GM21390 (cell line): ENCODE results near the gene TIPIN.
"Not testable (repeated sequence)": the region's sequence is repeated elsewhere in the genome, so short reads cannot be mapped to it uniquely, and the experiment has no call there.

Experiments
- ATAC-seq: cut with Tn5 transposase; IDR thresholded peaks from one replicate; pipeline ENCODE4 v1.9.1; 2021; ENCODE audit not compliant: unreplicated experiment

The TIPIN gene

DNA sequence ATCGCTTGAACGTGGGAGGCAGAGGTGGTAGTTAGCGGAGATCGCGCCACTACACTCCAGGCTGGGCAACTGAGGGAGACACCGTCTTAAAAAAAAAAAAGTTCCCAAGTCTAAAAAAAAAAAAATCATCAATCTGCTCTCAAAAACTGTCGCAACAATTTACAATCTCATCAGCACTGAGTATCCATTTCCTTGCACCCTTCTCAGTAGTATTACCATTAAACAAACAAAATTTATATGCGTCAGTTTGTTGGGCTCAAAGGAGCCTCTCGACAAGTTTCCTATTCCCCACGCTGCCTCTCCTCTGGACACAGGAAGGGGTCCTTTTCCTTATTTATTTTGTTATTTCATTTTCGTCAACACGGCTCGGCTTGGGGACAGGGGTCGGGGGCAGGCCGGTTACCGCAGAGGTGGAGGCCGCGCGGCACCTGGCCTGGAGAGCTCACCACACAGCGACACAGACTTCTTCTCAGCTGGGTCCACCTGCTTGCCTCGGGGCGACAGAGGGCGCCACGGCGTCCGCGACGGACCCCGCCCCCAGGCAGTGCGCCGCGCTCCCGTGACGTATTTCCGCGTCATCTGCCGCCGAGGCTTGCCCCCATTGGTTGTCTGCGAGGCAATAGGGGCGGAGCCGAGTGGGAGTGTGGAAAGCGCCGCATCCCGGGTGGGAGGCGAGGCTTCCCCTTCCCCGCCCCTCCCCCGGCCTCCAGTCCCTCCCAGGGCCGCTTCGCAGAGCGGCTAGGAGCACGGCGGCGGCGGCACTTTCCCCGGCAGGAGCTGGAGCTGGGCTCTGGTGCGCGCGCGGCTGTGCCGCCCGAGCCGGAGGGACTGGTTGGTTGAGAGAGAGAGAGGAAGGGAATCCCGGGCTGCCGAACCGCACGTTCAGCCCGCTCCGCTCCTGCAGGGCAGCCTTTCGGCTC lies 30.0 kb upstream of the TIPIN start, which contains the start of gene MAP2K1:
MAP2K1 (plus strand) TSS at position 709 of the 920 bp plus-strand sequence. CDS start 436 bp downstream, outside the sequence.
- peak; percentile 72 for ATAC-seq

DNA sequence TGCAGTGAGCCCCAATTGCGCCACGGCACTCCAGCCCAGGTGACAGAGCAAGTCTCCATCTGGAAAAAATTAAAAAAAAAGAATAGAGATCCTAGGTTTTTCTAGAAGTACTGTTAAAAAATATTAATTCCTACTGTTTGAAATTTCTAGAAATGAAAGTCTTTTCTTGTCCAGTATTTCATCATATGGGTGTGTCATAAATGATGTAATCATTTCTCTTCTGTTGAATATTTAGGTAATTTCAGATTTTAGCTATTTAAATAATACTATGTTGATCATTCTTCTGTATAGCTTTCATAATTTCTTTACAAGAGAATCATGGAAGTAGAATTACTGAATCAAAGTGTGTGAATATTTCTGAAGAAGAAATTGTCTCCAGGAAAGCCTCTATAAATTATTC lies 24.9 kb upstream of the TIPIN start:
- not testable (repeated sequence) for ATAC-seq

DNA sequence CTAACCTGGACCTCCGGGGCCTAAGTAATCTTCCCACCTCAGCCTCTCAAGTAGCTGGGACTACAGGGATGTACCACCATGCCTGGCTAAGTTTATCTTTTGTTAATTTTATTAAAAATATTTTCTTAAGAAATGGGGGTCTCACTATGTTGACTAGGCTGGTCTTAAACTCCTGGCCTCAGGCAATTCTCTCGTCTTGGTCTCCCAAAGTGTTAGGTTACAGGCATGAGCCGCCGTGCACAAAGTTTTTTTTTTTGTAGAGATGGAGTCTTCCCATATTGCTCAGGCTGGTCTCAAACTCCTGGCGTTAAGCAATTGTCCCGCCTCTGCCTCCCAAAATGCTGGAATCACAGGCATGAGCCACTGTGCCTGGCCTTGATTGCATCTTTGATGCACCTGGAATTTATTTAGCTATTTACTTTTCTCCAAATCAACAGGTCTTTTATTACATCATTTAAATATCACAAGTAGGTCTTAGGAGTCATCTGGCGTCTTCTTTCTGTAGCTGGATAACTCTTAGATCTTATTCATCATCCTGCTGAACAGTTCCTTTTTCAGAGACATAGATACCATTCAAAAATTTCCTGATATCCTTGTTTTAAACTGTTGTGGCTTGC lies 22.4 kb upstream of the TIPIN start:
- ATAC-seq, result no peak

DNA sequence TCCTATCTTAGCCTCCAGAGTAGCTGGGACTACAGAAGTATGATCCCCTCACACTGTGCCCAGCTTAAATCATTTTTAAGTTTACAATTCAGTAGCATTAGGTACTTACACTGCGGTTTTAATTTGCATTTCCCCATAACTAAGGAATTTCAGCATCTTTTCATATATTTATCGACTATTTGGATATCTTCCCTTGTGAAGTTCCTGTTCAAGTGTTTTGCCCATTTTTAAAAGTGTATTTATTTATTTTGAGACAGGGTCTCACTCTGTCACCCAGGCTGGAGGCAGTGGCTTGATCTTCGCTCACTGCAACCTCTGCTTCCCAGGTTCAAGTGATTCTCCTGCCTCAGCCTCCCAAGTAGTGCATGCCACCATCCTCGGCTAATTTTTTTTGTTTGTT lies 17.7 kb upstream of the TIPIN start:
- ATAC-seq, result no peak

DNA sequence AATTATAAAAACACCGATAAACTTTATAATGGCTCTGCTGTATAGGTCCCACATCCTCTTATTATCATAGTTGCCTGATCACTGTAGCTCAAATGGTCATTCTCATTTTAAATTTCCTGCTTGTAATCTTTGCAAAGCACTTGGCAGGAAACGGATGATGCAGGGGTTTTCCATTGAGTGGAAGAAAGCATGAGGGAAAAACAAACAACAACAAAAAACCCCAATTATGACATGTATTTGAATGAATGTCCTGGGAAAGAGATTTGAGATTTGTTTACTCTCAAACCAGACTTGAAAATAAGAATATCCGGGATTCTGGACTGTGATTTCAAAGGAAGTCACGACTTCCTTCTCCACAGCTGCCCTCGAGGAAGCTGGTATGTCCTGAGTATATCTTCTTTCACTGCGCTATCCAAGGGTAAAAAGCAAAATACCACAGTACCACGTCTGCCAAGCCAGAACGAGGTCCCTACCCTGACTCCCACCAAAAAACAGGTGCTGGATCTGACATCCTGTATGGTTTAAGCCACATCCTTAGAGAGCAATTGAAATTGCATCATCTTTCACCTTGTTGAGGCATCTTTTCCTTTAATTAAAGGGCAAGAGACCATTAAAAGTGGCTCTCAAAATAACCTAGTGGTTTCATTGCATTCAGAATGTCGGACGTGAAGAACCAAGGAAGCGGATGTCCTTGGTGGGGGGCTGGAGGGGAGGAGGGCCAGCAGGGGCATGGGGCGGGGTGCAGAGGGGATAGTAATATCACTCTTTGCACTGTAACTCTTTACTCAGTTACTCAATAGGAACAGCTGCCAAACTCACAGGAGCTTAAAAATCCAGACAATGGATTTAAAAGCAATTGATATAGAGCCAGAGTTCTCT lies 13.5 kb upstream of the TIPIN start:
- ATAC-seq, result no peak

DNA sequence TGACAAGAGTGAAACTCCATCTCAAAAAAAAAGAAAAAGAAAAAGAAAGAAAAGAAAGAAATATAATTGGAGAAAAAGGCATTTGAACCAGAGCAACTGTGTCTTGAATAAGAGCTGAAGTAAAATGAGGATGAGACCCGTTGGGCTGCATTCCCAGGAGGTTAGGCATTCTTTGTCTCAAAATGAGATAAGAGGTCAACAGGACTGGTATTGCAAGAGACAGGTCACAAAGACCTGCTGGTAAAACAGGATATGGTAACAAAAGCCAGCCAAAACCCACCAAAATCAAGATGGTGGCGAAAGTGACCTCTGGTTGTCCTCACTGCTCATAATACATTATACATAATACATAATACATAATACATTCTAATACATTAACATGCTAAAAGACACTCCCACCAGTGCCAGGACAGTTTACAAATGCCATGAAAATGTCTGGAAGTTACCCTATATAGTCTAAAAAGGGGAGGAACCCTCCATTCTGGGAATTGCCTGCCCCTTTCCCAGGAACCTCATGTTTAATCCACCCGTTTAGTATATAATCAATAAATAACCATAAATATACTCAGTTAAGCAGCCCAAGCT lies 8.6 kb upstream of the TIPIN start:
- no peak for ATAC-seq

DNA sequence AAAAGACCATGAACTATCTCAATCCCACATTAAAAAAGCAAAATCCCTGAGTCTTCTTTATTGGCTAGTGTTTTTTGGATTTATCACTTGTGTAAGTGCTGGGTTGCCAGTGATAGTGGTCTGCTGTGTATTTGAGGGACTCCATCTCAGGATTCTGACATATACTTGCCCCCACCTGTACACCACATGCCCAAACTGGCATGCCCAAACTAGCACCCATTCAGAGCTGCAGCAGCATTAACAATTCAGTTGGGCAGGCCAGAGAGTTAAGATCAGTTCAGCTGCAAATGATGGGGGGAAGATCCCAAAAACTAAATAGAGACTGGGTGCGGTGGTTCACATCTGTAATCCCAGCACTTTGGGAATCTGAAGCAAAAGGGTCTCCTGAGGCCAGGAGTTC lies 6.3 kb upstream of the TIPIN start:
- ATAC-seq, result no peak

DNA sequence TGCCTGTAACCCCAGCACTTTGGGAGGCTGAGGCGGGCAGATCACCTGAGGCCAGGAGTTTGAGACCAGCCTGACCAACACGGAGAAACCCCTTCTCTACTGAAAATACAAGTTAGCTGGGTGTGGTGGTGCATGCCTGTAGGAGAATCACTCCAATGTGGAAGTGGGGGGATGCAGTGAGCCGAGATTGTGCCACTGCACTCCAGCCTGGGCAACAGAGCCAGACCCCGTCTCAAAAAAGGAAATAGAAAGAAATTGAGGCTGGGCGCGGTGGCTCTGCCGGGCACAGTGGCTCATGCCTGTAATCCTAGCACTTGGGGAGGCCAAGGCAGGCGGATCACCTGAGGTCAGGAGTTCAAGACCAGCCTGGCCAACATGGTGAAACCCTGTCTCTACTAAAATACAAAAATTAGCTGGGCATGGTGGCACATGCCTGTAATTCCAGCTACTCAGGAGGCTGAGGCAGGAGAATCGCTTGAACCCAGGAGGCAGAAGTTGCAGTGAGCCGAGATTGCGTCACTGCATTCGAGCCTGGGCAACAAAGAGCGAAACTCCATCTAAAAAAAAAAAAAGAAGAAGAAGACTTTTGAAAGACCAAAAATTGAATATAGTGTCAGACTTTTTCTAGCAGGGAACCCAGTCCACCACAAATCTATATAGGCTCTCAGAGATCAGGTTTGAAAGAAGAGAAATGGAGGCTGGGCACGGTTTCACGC lies 5.4 kb upstream of the TIPIN start:
- ATAC-seq, result not testable (repeated sequence)

DNA sequence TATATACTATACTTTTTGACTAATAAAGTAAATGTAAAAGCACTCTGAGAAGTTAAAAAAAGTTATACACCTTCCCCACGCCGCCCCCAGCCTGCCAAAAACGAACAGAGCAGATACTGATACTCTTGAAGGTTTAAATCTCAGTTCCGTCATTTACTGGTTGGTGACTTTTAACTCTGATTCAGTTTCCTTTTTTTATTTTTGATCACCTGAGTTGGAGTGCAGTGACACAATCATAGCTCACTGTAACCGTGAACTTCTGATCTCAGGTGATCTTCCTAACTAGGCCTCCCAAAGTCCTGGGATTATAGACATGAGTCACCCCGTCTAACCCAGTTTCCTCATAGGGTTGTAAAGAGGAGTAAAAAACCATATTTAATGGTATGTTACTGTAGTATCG lies 3.3 kb upstream of the TIPIN start:
- ATAC-seq, result no peak

DNA sequence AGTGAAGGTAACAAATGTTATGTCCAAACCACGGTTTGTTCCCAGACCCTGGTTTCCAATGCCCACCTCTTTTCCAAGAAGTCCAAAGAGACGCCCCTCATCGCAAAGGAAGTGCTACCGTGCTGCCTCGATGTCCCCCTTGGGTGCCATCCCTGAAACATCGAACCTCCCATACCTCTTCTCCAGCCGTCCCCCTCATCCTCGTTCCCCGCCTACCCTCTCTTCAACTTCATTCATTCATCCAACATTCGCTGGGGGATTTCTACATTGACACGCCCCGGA lies 467 bp downstream of the TIPIN start:
- no peak for ATAC-seq

DNA sequence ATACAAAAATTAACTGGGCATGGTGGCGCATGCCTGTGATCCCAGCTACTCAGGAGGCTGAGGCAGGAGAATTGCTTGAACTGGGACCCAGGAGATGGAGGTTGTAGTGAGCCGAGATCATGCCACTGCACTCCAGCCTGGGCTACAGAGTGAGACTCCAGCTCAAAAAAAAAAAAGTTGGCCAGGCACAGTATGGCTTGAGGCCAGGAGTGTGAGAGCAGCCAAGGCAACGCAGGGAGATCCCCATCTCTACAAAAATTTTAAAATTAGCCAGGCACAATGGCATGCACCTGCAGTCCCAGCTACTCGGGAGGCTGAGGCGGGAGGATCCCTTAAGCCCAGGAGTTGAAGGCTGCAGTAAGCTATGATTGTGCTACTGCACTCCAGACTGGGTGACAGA lies 8.0 kb downstream of the TIPIN start:
- ATAC-seq, result not testable (repeated sequence)

DNA sequence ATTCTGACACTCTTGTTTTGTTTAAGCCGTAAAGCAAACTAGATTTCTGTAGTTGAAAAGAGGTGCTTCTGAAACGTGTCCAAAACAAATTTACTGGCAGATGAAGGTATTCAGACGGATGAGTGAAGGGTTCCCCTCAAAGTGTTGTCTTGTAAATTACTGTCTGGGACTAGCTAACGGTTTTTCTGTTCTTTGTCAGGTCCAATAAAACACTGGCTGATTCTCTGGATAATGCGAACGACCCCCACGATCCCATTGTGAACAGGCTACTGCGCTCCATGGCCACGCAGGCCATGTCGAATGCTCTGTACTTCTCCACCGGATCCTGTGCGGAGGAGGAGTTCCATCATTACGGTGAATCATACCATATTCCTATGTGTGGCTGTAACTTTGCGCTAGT lies 27.7 kb downstream of the TIPIN start:
- no peak for ATAC-seq

DNA sequence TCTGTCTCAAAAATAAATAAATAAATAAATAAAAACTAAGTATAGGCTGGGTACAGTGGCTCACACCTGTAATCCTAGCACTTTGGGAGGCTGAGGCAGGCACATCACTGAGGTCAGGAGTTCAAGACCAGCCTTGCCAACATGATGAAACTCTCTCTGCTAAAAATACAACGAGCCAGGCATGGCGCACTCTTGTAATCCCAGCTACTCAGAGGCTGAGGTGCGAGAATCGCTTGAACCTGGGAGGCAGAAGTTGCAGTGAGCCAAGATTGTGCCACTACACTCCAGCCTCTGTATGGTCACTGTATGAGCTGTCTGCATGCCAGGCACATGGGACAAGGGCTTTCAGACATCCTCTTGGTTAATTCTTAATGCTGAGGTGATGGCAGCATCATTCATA lies 28.7 kb downstream of the TIPIN start:
- no peak for ATAC-seq

DNA sequence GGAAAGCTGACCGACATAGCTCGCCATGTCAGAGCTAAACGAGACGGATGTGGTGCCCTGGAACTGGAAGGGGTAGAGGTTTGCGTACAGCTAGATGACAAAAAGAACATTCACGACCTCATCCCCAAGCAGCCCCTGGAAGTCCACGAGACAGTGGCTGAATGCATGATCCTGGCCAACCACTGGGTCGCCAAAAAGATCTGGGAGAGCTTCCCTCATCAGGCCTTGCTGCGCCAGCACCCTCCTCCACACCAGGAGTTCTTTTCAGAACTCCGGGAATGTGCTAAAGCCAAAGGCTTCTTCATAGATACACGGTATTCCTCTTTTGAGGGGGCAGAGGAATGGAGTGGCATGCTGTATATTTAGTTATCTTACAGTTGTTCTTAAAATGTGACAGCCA lies 30.4 kb downstream of the TIPIN start:
- ATAC-seq, result no peak

DNA sequence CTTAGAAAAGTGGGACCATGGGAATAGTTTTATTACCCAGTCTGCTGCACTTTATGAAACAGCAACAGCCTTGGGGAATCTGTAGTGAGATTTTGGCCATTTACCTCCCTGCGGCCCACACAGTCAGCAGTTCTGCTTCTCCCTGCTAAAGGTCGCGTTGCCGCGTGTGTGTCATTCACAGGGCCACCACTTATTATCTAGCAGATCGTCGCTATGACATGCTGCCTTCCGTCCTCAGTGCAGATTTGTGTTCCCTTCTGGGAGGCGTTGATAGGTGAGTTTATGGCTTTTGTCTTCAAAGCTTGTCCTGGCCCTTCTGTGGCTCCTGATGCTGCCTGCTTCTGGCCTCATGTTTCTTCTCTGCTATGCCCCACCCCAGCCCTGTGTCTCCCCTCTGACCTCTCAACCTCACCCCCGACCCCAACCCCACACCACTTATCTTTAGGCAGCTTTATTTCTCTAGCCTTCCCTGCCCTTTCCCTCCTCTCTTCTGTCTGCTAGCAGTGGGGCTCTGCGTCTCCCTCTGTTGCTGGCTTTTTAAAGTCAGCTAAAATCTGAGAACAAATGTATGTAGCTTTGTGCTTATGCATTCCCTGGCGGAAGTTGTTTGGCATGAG lies 33.1 kb downstream of the TIPIN start:
- no peak for ATAC-seq

DNA sequence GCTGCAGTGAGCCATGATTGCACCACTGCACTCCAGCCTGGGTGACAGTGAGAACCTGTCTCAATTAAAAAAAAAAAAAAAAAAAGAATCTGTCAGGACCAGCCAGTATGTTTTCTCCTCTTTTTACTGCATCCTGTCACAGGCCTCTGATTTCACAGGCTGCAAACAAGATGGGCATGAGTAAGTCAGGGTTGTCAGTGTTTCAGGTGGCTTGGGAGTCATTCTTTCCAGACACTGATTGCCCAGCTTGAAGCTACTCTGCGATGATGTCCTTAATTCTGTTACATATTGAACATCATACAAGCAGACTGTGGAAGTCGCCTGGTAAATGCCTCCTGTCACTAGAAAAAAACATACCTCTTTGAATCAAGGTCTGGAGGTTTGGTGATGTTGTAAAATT lies 44.3 kb downstream of the TIPIN start:
- ATAC-seq, result no peak

DNA sequence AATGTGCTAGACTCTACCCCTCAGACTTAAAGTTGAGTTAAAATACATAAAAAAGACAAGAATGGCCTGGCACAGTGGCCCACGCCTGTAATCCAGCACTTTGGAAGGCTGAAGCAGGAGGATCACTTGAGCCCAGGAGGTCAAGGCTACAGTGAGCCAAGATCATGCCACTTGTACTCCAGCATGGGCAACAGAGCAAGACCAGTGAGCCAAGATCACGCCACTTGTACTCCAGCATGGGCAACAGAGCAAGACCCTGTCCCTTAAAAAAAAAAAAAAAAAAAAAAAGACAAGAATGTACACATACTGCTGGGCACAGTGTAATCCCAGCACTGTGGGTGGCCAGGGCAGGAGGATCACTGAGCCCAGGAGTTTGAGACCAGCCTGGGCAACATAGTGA lies 45.7 kb downstream of the TIPIN start:
- no peak for ATAC-seq

DNA sequence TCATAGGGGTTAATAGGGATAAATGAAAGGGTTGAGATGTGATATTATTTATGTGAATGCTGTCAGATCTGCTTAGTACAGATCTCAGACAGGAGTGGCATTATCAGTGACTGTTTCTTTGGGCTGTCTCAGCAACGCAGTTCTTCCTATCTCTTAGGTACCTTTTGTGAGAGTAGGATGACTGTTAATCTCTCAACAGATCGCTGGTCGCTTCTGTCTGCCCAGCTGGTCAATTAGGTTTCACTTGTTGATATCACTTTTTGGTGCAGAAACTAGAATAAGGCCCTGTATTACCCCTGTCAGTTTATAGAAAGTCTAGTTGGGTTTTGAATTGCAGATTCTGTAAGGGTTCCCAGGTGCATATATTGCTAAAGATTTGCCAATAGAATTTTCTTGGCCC lies 46.7 kb downstream of the TIPIN start:
- ATAC-seq, result no peak

DNA sequence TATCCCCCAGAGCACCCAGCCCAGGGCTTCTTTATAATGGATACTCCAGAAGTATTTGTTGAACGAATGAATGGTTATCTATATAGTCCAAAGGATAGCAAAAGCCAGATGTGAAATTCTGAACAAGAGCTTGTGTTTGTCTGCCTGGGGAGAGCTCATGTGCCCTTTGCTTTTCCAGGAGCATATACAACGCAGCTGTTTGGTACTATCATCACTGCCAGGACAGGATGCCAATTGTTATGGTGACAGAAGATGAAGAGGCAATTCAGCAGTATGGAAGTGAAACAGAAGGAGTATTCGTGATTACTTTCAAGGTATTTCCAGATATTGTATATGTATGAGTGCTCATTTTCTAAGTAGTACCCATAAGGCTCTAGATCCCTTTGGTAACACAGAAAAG lies 48.0 kb downstream of the TIPIN start:
- no peak for ATAC-seq

DNA sequence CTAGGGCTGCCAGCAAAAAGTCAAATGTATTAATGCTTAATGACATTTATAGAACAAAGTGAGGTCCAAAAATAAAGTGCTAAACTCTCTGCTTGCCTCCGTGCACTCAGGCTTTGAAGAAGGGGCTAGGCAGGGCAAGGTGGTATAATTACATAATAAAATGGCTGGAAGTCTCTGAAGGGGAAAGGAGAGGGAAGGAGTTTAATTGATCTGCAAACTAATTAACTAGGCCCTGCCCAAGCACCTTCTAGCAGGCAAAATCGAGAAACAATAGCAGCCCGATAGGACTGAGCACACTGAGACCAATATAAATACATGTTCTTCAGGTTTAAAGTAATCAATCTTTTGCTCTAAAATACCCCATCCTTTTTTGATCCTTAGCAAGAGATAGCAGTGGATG lies 50.1 kb downstream of the TIPIN start:
- no peak for ATAC-seq
